ENCODE measurements around the gene YDJC. TPM values are rescaled to one million over a fixed set of nuclear protein-coding genes. Genes with fewer than 3 reads are reported as not detected.

The YDJC gene
- total and polyA plus RNA-seq, 9 of the 15 experiments (the other 6 are each of a cell fraction or from before 2014, with no cell fraction given): 13.5 to 871 (median 164) TPM

- TF ChIP-seq ZNF277 (CRISPR knock-in tag; IDR thresholded peaks at IDR 0.05; ENCODE audit: borderline replicate concordance): no peak
- peak; percentile 70; the same call in 1 of the 2 replicates for TF ChIP-seq KAT7 (CRISPR knock-in tag; IDR thresholded peaks at IDR 0.05; ENCODE audit: borderline replicate concordance)
- TF ChIP-seq CBX1 (IDR thresholded peaks at IDR 0.05; ENCODE audit: low read depth): no peak
- TF ChIP-seq E4F1 (CRISPR knock-in tag; IDR thresholded peaks at IDR 0.05; ENCODE audit: borderline replicate concordance): no peak
- peak in 1 of 2 experiments; percentile 28; a peak in 1 of 4 replicates for TF ChIP-seq FOXA3 (CRISPR knock-in tag; conservative IDR thresholded peaks at IDR 0.05 in 1 of 2, IDR thresholded peaks at IDR 0.05 in 1 of 2)
- TF ChIP-seq CBX3 (IDR thresholded peaks at IDR 0.05; ENCODE audit: borderline replicate concordance in 1 of 2, low read length in 2 of 2): no peak
Observed at GRCh38 chr22:21599053-21599893, 30.5 kb downstream of the YDJC start (continued).

Data from K562 (cell line).